ENCODE measurements around the gene SFPQ.
"Not testable (repeated sequence)": the region's sequence is repeated elsewhere in the genome, so short reads cannot be mapped to it uniquely, and the experiment has no call there.

Gene SFPQ

GRCh38 chr1:35188578-35189392 lies 4.2 kb downstream of the SFPQ start:
- DNase-seq (ENCODE audit: low read depth in 2 of 3, low spot score in 2 of 3), result no peak

GRCh38 chr1:35187816-35188342 lies 5.1 kb downstream of the SFPQ start:
- DNase-seq (ENCODE audit: low read depth in 2 of 3, low spot score in 2 of 3), result no peak

GRCh38 chr1:35186239-35186638 lies 6.7 kb downstream of the SFPQ start:
- no peak for DNase-seq (ENCODE audit: low read depth in 2 of 3, low spot score in 2 of 3)

- no peak for DNase-seq (ENCODE audit: low read depth in 2 of 3, low spot score in 2 of 3)
These were observed 7.7 kb downstream of the SFPQ start for GRCh38 chr1:35185200-35185599.

- no peak for DNase-seq (ENCODE audit: low read depth in 2 of 3, low spot score in 2 of 3)
These were observed 8.3 kb downstream of the SFPQ start for GRCh38 chr1:35184495-35185199.

- DNase-seq (ENCODE audit: low read depth in 2 of 3, low spot score in 2 of 3), result no peak
These were observed 11.0 kb downstream of the SFPQ start for GRCh38 chr1:35181790-35182455.

GRCh38 chr1:35180776-35181374 lies 12.1 kb downstream of the SFPQ start:
- no peak for DNase-seq (ENCODE audit: low read depth in 2 of 3, low spot score in 2 of 3)

GRCh38 chr1:35179908-35180307 lies 13.0 kb downstream of the SFPQ start:
- DNase-seq (ENCODE audit: low read depth in 2 of 3, low spot score in 2 of 3), result no peak

- DNase-seq (ENCODE audit: low read depth in 2 of 3, low spot score in 2 of 3), result no peak
These were observed 14.0 kb downstream of the SFPQ start for GRCh38 chr1:35178874-35179380.

GRCh38 chr1:35178295-35178695 lies 14.7 kb downstream of the SFPQ start:
- no peak for DNase-seq (ENCODE audit: low read depth in 2 of 3, low spot score in 2 of 3)

GRCh38 chr1:35177237-35177786 lies 15.6 kb downstream of the SFPQ start:
- no peak for DNase-seq (ENCODE audit: low read depth in 2 of 3, low spot score in 2 of 3)

- DNase-seq (ENCODE audit: low read depth in 2 of 3, low spot score in 2 of 3), result no peak
These were observed 17.3 kb downstream of the SFPQ start for GRCh38 chr1:35175602-35176001.

- DNase-seq (ENCODE audit: low read depth in 2 of 3, low spot score in 2 of 3), result no peak
These were observed 17.8 kb downstream of the SFPQ start for GRCh38 chr1:35175098-35175576.

- no peak for DNase-seq (ENCODE audit: low read depth in 2 of 3, low spot score in 2 of 3)
These were observed 18.9 kb downstream of the SFPQ start for GRCh38 chr1:35173909-35174540.

GRCh38 chr1:35173491-35173890 lies 19.5 kb downstream of the SFPQ start:
- DNase-seq (ENCODE audit: low read depth in 2 of 3, low spot score in 2 of 3), result no peak

- DNase-seq (ENCODE audit: low read depth in 2 of 3, low spot score in 2 of 3), result no peak
These were observed 20.9 kb downstream of the SFPQ start for GRCh38 chr1:35172022-35172421.

GRCh38 chr1:35171579-35171978 lies 21.4 kb downstream of the SFPQ start:
- no peak for DNase-seq (ENCODE audit: low read depth in 2 of 3, low spot score in 2 of 3)

- no peak for DNase-seq (ENCODE audit: low read depth in 2 of 3, low spot score in 2 of 3)
These were observed 28.1 kb downstream of the SFPQ start for GRCh38 chr1:35164893-35165292.

GRCh38 chr1:35151220-35151619 lies 41.7 kb downstream of the SFPQ start:
- no peak for DNase-seq (ENCODE audit: low read depth in 2 of 3, low spot score in 2 of 3)

GRCh38 chr1:35145892-35146549 lies 46.9 kb downstream of the SFPQ start:
- not testable (repeated sequence) for DNase-seq (ENCODE audit: low read depth in 2 of 3, low spot score in 2 of 3)
